Activated CD4-positive, alpha-beta T cell treated with anti-CD3 and anti-CD28 coated beads, Interleukin-10, Interleukin-2, amounts not matched to agents 100 ng/mL and 50 ng/mL, durations not matched to agents 16 hours and 8 hours (primary cell): ENCODE data around the gene CDH13.

ENCODE experiments used
- DNase-seq: peaks from one replicate; pipeline ENCODE4 v3.0.0-alpha.2; 2020

CDH13 gene

DNA sequence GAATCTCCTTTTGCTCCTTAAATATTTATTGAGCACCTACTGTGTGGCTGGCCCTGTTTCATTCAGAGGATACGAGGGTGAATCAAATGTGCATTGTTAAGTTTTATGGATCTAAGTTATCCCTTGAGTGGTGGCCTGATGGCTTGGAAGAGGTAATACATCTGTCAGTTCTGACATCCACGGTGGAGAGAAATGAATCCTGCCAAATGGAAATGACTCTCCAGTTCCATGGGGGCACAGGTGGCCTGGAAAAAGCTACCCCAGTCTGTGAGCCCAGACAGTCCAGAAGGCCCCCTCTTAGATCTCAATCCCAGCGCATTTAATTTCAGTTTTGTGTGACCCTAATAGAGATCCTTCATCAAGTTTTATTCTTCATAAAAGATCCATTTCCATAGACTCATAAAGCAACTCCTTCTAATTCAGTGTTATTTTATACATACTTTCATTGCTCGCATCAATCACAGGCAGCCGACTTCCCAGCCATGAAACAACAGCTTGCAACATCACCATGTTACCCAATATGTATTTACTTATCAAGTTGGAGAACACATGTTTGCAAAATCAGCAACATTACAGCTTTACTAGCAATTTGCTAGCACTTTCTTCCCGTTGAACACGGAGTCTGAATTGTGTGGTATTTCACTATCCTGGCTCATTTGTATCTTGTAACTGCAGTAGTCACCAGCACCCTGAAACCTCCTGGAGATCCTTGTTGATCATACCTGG, 846.2 kb downstream of the CDH13 start:
- no peak for DNase-seq

DNA sequence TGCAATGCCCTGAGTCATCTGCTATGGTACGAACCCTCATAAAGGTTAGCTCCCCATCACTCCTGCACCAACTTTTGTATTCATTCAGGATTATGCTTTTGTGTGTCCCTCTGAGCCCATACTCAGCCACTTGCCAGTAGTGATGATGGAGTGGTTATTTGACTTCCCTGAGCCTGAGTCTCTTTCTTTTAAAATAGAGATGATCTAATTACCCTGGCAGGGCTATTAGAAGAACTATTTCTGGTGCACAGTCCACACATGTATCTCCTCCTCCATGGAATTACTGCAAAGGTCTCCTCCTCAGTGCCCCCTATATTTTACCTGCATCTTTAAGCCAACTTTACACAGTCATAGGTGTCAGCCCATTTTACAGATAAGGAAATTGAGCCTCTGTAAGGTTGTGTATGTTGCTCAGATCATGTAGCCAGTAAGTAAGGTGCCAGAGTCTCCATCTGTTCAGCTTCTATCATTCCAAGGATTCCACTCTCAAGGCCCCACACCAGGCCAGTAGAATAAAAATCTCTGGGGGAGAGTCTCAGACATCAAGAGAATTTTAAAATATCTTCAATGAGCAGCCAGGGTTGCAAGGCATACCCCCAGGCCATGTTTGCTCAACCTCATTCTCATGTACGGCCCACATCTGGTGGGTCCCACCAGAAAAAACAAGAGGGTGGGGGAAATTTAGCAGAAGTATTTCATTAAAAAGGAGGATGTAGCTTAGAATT, 847.3 kb downstream of the CDH13 start:
- DNase-seq, result no peak

DNA sequence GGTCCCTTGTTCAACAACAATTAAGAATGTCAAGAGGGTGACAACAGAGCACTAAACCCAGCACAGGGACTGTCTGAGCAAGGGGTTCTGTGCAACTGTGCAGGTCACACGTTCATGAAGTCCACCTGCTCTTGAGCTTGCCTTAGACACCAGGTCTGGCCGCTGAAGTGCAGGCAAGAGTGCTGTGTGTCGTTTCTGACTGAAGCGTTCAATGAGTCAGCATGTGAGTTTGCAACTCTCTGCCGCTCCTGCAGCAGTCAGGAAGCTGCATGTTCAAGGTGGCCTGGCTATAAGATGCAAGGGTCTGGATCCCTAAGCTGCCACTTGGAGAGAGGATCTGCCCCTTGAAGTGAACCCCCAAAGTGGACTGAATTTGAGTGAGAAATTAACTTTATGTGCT, 848.3 kb downstream of the CDH13 start:
- DNase-seq, result no peak

DNA sequence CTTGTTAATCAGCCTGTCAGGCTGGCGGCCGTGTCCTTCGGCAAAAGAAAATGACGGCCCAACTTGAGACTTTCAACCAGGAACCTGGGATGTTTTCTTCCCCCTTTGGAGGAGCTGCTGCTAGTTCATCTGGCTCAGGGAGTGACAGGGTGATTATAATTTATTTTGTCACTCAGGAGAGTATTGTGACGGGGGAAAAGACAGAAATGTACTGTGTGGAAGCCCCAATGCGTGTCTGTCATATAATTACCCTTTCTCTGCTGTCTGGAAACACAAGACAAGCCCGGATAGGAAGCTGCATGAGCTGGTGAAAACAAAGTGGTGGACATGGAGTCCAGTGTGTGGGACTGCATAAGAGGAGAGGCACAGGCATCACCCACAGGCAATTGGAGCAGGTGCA, 854.8 kb downstream of the CDH13 start:
- DNase-seq, result no peak

DNA sequence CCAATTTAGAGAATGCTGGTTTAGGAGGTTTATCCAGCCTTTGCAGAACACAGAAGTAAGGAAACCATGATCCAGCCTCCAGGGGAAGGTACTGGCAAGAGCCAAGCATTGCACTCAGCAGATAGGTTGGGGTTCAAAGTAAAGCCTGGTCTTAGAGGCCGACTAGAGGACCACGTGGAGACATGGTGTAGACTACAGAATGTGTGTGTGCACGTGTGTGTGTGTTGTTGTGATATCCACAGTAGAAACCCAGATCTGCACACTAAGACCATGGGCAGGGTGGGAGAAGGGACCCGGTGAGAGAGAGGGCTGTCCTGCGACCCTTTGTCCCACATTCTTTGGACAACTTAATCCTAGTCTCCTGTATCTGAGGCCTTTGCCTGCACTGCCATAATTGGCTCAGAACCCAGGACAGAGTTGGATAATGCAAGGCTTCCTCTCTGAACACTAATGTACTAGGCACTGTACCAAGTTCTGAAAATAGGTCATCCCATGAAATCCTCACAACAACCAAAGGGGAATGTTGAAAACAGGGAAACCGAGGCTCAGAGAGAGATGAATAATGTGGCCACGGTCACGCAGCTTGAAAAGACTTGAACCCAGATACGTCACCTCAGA, 855.9 kb downstream of the CDH13 start:
- DNase-seq, result no peak

DNA sequence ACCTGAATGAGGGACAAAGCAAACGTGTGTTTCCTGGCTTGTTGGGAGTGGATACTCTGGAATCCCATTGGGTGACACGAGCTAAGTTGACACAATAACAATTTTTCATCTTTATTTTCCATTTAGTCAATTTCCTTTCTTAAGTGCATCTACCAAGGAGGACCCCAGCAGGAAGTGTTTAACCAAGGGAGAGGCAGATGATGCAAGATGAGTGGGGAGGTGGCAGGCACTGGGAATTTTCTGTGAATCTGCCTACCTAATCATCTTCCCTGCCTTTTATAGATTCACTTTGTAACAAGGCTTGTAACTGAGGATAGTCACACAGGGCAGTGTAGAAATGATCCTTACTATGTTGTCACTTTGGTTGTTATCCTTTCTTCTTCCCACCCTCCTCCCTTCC, 863.3 kb downstream of the CDH13 start:
- DNase-seq, result no peak

DNA sequence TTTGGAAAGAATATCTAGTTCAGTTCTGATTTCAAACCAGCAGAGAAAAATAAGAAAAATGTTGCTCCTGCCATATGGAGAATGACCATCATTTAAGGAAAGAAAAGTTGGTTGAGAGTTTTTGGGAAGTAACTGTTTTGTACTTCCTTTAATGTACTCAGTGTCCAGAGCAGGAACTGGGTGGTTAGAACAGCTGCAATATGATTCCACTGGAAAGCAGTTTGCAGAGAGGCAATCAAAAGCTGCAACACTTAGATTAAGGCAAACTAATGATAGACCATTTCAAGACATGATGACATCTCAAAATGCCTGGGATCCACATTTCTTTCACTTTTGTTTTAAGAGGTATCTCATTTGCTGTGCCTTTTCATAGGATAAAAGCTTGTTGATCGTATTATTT, 867.7 kb downstream of the CDH13 start:
- DNase-seq, result no peak

DNA sequence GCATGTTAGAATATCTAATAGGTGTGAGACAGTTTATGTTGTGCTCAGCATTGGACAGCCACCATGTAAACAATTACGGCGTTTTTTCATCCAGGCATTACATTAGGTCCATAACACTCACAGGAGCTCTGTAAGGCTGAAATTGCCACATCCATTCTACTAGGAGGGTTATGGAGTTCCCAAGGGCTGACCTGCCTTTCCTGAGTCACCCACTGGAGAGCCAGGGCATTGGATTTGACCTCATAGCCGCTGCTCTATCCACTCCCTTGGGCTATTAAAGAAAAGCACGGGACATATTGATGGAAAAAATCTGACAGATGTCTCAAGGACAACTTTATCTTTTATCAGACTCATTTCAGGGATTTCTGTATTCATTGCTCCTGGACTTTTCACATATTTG, 874.7 kb downstream of the CDH13 start:
- no peak for DNase-seq

DNA sequence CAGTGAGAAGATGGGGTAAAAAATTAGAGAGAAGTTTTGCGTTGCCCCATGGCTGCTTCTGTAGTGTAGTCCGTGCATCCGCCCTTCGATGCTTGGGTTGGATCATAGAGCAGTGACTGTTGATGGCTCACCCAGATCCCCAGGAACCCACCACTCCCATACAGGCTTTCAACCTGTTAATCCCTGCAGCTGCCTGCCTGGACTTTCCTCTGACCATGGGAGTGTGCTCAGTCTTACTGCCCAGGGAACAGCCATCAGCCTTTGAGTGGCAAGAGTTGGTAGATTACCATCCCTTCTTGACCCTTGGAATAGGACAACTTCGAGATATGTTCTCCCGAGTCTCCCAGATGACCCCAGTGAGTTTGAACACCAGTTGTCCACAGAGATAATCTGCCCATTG, 881.5 kb downstream of the CDH13 start:
- no peak for DNase-seq

DNA sequence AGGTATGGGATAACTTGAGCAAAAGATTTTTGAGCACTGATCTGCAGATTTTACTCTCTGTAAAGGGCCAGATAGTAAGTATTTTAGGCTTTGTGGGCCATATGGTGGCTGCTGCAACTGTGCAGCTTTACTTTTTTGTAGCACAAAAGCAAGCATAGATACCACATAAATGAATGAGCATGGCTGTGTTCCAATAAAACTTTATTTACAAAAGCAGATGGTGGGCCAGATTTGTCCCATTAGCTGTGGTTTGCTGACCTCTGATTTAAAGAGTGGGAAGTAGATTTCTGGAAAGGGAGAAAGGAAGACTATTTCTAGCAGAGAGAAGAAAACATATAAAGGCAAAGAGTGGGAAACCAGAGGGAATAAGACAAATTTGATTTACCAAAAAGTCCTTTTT, 882.5 kb downstream of the CDH13 start:
- no peak for DNase-seq

DNA sequence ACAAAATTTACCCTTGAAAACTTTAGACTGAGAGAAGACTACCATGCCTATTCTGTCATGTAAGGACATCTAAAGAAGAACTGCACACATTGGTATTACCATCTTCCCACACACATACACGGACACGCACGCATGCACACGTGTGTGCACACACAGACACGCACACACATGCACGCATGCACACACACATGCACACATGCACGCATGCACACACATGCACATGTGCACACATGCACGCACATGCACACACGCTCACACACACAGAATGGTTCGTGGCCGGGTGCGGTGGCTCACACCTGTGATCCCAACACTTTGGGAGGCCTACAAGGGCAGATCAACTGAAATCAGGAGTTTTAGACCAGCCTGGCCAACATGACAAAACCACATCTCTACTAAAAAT, 884.1 kb downstream of the CDH13 start:
- DNase-seq, result no peak

DNA sequence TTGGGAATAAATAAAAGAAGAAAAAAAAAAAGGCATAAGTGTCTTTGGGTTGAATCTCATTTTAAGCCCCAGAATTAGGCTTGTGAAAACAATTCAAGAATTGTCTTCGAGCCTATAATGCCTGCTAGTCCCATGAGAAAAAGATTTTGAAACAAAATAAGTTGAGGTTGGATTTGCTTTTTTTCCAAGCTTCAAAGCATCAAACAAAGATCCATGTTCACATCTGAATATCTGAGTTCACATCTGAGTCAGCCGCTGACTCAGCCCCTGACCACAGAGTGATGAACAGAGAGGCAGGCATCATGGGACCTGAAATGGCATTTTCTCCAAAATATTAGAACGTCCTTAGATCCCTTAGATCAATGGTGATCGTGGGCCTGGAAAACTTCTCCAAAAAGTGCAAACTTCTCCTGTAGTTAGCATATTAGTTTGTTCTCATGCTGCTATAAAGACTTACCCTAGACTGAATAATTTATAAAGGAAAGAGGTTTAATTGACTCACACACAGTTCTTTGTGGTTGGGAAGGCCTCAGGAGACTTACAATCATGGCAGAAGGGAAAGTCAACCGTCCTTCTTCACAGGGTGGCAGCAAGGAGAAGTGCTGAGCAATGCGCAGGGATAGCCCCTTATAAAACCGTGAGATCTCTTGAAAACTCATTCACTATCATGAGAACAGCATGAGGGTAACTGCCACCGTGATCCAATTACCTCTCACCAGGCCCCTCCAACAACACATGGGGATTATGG, 886.4 kb downstream of the CDH13 start:
- DNase-seq, result peak; percentile 2

DNA sequence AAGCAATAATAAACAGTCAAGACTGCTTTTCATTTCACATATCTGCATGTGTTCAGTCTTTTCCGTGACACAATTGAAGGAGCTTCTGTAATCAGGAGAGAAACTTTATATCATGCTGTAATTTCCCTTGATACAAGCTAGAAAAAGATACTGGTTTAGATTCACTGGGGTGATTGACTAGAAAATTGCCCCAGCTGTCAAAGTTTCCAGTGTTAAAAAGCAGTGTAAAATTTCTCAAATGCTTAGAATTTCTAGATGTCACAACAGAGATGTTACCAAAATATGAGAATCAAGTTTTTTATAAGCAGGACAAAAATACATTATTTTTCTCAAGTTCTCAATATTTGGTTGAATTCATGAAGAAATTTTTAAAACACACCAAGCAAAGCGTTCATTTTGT, 888.6 kb downstream of the CDH13 start:
- DNase-seq, result no peak

DNA sequence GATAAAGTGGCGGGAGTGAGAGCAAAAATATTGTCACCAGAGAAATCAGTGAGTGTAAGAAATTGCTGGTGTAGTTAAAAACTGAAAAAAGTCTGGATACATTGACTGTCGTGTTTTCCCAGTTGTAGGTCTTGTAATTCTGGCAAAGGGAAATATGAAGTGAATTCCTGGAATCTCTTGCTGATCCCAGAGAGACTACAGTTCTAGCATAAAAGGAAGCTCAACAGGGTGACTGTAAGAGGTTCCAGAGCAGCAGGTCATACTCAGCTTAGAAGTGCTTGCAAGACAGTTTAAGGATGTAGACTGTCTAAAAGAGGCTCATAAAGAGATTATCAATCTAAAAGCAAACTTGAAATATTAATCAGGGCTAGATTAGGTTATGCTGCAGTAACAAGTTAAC, 890.2 kb downstream of the CDH13 start:
- no peak for DNase-seq

DNA sequence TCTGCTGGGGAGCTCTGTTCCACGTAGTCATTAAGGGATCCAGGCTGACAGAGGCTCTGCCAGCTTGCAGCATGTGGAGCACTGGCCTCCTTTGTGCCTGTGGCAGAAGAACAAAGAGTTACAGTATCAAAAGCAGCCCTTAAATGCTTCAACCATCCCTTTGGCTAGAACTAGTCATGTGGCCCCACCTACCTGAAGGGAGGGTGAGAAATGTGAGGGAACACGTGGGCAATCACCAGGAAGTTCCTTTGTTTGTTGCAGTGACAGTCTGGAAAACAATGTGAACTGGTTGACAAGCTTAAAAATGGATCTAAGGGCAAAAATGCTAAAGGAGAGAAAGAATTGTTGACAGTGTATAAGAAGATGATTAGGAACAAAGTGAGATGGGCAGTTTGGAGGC, 890.6 kb downstream of the CDH13 start:
- no peak for DNase-seq

DNA sequence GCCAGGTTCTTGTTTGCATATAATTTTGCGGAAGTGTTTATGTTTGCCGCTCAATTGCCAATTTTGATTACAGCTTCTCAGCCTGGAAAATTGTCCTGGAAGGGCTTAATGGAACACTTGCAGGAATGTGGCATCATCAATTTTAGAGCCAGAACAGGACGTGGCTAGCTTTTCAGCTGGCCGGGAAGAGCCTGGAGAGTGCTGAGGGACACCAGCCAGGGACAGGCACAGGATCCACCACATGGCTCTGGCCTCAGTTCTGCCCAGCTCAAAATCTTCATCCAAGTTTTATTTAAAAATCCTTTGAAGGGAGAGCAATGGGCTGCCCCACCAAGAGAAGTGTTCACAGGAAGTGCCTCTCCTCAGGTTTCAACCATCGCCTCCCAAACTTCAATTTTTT, 893.8 kb downstream of the CDH13 start:
- no peak for DNase-seq

DNA sequence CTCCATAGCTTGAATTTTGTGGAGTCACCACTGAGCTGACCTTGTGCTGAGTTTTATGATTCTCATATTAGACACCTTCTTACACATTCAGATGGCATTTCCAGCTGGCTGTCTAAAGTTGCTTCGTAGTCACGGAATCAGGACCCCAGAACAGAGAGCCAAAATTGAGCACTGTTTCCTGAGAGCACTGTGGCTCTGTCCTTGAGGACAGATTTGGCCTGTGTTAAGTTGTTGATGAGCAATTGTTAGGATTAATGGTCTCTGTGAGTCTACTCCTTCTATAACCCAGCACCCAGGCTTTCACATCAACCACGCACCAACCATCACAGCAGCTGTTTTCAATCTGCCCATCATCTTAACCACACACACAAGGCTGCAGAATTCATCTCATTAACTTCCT, 903.5 kb downstream of the CDH13 start:
- no peak for DNase-seq

DNA sequence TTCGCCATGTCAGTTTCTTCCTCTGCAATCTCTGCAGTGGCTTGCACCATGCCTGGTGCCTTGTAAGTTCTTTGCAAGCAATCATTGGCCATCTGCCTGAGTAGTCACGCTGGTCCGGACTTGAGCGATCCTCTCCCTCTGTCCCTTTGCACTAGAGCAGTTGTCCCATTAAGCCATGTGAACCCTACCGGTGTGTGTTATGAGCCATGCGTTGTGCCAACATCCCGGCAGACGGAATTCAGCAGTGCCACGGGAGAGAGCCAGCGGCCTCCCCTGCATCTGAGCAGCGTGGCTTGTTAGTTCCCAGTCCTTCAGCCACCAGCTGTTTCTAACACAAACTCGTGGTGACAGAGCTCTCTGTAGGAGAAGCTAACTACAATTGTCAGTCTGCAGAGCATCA, 905.9 kb downstream of the CDH13 start:
- no peak for DNase-seq

DNA sequence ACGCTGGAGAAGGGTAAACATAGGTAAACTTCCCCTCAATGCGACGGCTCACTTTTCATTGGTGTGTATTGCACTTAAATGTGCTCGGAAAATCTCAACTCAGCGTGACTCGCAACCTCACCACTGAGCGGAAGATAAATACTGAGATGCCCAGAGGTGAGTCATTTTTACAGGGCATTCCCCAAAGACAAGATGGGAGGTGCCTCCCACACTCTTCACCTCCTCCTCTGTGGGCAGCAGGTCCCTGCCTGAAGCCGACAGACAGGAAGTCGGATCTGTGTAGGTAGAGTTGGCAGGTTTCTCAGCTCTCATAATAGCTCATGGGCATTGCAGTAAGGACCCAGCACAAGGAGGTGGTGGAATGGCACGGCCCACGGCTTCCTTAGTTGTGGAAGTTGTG, 906.4 kb downstream of the CDH13 start:
- peak; percentile 5 for DNase-seq

DNA sequence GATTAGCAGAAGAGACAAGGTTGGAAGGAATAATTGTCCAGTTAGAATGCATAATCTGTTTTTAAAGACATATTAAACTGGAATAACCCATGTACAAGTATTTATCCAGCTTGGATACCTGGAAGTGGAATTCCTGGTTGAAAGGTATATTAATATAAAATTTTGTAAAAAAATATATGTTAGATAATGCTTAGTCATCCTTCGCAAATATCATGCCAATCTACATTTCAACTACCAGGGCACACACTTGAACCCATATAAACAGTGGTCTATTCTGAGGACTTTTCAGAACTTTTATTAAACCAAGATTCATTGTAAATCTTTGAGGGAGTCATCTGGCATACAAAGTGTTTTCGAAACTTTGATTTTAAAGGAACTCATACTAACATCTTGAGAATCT, 911.9 kb downstream of the CDH13 start:
- DNase-seq, result no peak

DNA sequence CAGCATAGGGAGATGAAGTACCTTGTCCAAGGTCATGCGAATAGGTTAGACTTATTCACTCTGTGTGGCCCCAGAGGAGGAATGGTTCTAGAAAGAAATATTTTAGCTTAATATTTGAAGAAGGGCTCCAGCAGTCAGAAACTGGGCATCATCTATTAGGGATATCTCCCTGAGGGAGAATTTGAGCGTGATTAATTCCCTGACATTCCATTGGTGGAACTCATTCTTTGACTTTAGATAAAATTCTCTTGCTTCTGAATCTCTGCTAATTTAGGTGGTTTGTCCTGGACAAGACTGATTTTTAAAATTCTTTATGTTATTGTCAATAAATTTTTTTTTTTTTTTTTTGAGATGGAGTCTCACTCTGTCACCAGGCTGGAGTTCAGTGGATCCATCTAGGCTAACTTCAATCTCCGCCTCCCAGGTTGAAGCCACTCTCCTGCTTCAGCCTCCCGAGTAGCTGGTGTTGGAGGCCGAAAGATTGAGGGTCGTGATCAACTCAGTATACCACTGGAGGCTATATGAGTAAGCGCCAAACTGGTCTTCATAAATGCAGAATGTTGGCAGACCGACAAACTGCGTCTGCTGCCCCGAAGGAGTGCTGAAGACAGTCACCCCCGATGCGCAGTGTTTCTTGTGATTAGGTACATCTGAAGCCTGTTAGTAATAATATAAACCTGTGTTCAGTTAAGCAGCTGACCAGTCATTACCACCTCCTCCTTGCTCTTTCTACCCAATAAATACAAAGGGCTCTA, 913.1 kb downstream of the CDH13 start:
- DNase-seq, result no peak

DNA sequence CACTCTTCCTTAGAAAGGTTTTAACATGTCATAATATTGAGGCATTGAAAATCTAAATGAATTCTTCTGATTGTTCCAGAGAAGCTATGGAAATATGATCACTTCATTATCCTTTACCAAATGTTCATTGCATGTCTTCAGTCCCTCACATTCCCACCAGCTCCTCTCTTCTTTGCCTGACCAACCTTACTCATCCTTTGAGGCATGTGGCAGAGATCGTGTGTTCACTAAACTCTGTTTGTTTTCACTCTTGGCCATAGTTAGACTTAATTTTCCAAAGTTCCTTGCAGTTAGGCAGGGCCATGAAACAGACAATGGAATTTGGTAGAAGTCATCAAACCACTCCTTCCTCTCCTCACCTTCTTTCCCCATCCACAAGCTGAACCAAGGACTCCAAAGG, 914.5 kb downstream of the CDH13 start:
- no peak for DNase-seq

DNA sequence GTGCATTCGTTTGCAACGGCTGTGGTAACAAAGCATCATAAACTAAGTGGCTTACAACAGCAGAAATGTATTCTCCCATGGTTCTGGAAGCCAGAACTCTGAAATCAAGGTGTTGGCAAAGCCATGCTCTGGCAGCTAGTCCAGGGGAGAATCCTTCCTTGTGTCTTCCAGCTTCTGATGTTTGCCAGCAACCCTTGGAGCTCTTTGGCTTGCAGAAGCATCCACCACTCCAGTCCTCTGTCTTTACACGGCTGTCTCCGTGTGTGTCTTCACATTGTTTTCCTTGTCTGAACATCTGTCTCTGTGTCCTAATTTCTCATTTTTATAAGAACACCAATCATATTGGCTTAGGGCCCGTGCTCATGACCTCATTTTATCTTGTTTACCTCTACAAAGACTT, 915.7 kb downstream of the CDH13 start:
- DNase-seq, result no peak
